ENCODE data around the gene RUNX1. TPM values are rescaled to one million over a fixed set of nuclear protein-coding genes. Genes with fewer than 3 reads are reported as not detected.

The RUNX1 gene
- total and polyA plus RNA-seq, 2 of the 13 experiments (the other 11 are each of a cell fraction or from before 2014, with no cell fraction given), result 5.4 to 6.4 TPM

DNA sequence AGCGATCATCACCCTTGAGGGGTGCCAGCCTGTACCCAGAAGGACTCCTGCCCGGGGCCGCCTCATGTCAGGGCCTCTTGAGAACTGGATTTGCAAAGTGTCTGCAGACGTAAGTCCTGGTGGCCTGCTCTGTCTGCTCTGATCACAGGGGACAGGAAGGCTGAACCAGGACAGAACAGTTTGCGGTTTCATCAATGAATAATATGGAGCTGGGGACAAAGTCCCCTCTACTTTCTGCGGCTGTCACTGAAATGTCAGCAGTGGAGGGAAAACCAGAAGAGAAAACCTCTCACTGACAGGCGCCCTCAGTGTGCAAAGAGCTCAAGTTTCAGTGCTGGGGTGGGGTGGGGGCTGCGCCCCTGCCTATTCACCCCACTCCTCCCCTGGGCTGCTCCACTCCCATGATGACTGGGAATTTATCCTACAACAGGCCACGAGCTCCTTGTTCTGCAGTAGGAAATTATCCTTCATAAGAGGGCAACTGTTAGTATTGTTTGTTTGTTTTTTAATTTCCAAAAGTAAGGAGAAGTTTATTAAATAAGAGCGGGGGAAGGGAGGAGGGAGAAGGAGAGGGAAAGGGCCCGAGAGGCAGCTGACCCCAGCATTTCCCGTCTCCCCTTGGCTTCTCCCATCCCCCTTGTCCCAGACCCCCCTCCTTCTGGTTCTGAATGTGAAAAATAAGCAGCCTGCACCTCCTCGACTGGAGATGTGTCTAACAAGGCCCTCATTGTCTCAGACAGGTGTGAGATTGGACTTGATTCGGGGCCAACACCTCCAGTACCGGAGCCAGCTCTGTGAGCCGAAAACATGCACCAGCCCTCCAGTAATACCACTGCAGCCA, 231.1 kb downstream of the RUNX1 start (continued):
- TF ChIP-seq RORA (CRISPR knock-in tag; IDR thresholded peaks at IDR 0.05) (no peak), ZFP62 (CRISPR knock-in tag; IDR thresholded peaks at IDR 0.05) (no peak), FOSL2 (CRISPR knock-in tag; IDR thresholded peaks at IDR 0.05) (peak; percentile 69), HNRNPK (IDR thresholded peaks at IDR 0.05; ENCODE audit: low read depth, low read length, poor library complexity, severe bottlenecking) (no peak), TEAD3 (CRISPR knock-in tag; optimal IDR thresholded peaks at IDR 0.05; ENCODE audit: borderline replicate concordance) (peak; percentile 31), POLR2A (IDR thresholded peaks at IDR 0.05; ENCODE audit: insufficient read depth in 1 of 2, low read depth in 2 of 2, low read length in 2 of 2) (peak; percentile 54 to 57), MAFK (conservative IDR thresholded peaks at IDR 0.05 in 1 of 2, IDR thresholded peaks at IDR 0.05 in 1 of 2; ENCODE audit: low read length in 2 of 2) (no peak), CHD2 (IDR thresholded peaks at IDR 0.05; ENCODE audit: low read depth, low read length) (0 out of 2 replicates have a peak, but pooled peaks have one; percentile 19), CEBPG (CRISPR knock-in tag; IDR thresholded peaks at IDR 0.05) (peak; percentile 44; the same call in 1 of the 2 replicates), SIN3A (IDR thresholded peaks at IDR 0.05; ENCODE audit: borderline replicate concordance, low read depth, low read length) (peak; percentile 81; the same call in 1 of the 2 replicates), SIX1 (CRISPR knock-in tag; IDR thresholded peaks at IDR 0.05; ENCODE audit: borderline replicate concordance) (peak; percentile 96), CREB1 (IDR thresholded peaks at IDR 0.05) (0 out of 2 replicates have a peak, but pooled peaks have one; percentile 2), CREB1 (CRISPR knock-in tag; IDR thresholded peaks at IDR 0.05) (peak; percentile 37; the same call in 1 of the 2 replicates), POLR2G (IDR thresholded peaks at IDR 0.05; ENCODE audit: low read depth, low read length) (peak; percentile 68), REPIN1 (CRISPR knock-in tag; IDR thresholded peaks at IDR 0.05; ENCODE audit: borderline replicate concordance, low read depth) (peak; percentile 72; the same call in 1 of the 2 replicates)
- TF ChIP-seq, protein P1, sequence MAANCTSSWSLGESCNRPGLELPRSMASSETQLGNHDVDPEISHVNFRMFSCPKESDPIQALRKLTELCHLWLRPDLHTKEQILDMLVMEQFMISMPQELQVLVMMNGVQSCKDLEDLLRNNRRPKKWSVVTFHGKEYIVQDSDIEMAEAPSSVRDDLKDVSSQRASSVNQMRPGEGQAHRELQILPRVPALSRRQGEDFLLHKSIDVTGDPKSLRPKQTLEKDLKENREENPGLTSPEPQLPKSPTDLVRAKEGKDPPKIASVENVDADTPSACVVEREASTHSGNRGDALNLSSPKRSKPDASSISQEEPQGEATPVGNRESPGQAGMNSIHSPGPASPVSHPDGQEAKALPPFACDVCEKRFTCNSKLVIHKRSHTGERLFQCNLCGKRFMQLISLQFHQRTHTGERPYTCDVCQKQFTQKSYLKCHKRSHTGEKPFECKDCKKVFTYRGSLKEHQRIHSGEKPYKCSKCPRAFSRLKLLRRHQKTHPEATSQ (CRISPR knock-in tag; IDR thresholded peaks at IDR 0.05; ENCODE audit: borderline replicate concordance), result 0 out of 2 replicates have a peak, but pooled peaks have one; percentile 54
- TF ChIP-seq, protein P2, sequence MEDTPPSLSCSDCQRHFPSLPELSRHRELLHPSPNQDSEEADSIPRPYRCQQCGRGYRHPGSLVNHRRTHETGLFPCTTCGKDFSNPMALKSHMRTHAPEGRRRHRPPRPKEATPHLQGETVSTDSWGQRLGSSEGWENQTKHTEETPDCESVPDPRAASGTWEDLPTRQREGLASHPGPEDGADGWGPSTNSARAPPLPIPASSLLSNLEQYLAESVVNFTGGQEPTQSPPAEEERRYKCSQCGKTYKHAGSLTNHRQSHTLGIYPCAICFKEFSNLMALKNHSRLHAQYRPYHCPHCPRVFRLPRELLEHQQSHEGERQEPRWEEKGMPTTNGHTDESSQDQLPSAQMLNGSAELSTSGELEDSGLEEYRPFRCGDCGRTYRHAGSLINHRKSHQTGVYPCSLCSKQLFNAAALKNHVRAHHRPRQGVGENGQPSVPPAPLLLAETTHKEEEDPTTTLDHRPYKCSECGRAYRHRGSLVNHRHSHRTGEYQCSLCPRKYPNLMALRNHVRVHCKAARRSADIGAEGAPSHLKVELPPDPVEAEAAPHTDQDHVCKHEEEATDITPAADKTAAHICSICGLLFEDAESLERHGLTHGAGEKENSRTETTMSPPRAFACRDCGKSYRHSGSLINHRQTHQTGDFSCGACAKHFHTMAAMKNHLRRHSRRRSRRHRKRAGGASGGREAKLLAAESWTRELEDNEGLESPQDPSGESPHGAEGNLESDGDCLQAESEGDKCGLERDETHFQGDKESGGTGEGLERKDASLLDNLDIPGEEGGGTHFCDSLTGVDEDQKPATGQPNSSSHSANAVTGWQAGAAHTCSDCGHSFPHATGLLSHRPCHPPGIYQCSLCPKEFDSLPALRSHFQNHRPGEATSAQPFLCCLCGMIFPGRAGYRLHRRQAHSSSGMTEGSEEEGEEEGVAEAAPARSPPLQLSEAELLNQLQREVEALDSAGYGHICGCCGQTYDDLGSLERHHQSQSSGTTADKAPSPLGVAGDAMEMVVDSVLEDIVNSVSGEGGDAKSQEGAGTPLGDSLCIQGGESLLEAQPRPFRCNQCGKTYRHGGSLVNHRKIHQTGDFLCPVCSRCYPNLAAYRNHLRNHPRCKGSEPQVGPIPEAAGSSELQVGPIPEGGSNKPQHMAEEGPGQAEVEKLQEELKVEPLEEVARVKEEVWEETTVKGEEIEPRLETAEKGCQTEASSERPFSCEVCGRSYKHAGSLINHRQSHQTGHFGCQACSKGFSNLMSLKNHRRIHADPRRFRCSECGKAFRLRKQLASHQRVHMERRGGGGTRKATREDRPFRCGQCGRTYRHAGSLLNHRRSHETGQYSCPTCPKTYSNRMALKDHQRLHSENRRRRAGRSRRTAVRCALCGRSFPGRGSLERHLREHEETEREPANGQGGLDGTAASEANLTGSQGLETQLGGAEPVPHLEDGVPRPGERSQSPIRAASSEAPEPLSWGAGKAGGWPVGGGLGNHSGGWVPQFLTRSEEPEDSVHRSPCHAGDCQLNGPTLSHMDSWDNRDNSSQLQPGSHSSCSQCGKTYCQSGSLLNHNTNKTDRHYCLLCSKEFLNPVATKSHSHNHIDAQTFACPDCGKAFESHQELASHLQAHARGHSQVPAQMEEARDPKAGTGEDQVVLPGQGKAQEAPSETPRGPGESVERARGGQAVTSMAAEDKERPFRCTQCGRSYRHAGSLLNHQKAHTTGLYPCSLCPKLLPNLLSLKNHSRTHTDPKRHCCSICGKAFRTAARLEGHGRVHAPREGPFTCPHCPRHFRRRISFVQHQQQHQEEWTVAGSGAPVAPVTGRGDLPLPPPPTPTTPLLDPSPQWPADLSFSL (CRISPR knock-in tag; IDR thresholded peaks at IDR 0.05), result no peak
- TF ChIP-seq, protein P3, sequence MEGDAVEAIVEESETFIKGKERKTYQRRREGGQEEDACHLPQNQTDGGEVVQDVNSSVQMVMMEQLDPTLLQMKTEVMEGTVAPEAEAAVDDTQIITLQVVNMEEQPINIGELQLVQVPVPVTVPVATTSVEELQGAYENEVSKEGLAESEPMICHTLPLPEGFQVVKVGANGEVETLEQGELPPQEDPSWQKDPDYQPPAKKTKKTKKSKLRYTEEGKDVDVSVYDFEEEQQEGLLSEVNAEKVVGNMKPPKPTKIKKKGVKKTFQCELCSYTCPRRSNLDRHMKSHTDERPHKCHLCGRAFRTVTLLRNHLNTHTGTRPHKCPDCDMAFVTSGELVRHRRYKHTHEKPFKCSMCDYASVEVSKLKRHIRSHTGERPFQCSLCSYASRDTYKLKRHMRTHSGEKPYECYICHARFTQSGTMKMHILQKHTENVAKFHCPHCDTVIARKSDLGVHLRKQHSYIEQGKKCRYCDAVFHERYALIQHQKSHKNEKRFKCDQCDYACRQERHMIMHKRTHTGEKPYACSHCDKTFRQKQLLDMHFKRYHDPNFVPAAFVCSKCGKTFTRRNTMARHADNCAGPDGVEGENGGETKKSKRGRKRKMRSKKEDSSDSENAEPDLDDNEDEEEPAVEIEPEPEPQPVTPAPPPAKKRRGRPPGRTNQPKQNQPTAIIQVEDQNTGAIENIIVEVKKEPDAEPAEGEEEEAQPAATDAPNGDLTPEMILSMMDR (CRISPR knock-in tag; IDR thresholded peaks at IDR 0.05), result peak; percentile 17

Measured in HepG2 (cell line).